HepG2 (cell line): ENCODE data around the gene HCAR1. TPM values are rescaled to one million over a fixed set of nuclear protein-coding genes. Genes with fewer than 3 reads are reported as not detected.

Source experiments
- AHDC1 ChIP-seq: sonication (generic); formaldehyde crosslinking; IDR thresholded peaks from 2 replicates; pipeline ENCODE4 v1.5.1; 2020; ENCODE audit warnings: mild to moderate bottlenecking, missing genetic modification reagents, borderline replicate concordance
- BCLAF1 ChIP-seq: fragments of 450-650 bp; IDR thresholded peaks from 2 replicates; pipeline ENCODE4 v1.6.1; 2017; ENCODE audit warnings: mild to moderate bottlenecking
- CENPT ChIP-seq: sonication (generic); formaldehyde crosslinking; IDR thresholded peaks from 2 replicates; pipeline ENCODE4 v1.8.0; 2022; ENCODE audit warnings: low read depth, mild to moderate bottlenecking, moderate library complexity, missing genetic modification reagents
- E2F1 ChIP-seq: sonication (generic); formaldehyde crosslinking; IDR thresholded peaks from 2 replicates; pipeline ENCODE4 v1.5.0; 2020; ENCODE audit warnings: missing genetic modification reagents
- GPBP1L1 ChIP-seq: sonication (generic); formaldehyde crosslinking; IDR thresholded peaks from 2 replicates; pipeline ENCODE4 v1.5.0; 2020; ENCODE audit warnings: mild to moderate bottlenecking, missing genetic modification reagents
- HNRNPLL ChIP-seq: fragments of 200-400 bp; formaldehyde crosslinking; IDR thresholded peaks from 2 replicates; pipeline ENCODE4 v1.6.1; 2017; ENCODE audit warnings: mild to moderate bottlenecking, low read depth, low read length; ENCODE audit not compliant: poor library complexity, severe bottlenecking
- ISL2 ChIP-seq: sonication (generic); formaldehyde crosslinking; IDR thresholded peaks from 2 replicates; pipeline ENCODE4 v1.5.0; 2020; ENCODE audit warnings: missing genetic modification reagents
- KDM3A ChIP-seq: IDR thresholded peaks from 2 replicates; pipeline ENCODE4 v1.6.1; 2018; ENCODE audit warnings: low read depth, missing compliant biosample characterization
- MTF1 ChIP-seq: sonication (generic); formaldehyde crosslinking; IDR thresholded peaks from 2 replicates; pipeline ENCODE4 v1.5.0; 2020; ENCODE audit warnings: missing genetic modification reagents
- NRL ChIP-seq: sonication (generic); formaldehyde crosslinking; IDR thresholded peaks from 2 replicates; pipeline ENCODE4 v1.5.0; 2020; ENCODE audit warnings: missing genetic modification reagents, mild to moderate bottlenecking, moderate library complexity, borderline replicate concordance
- ONECUT2 ChIP-seq: sonication (generic); formaldehyde crosslinking; IDR thresholded peaks from 2 replicates; pipeline ENCODE4 v1.4.0; 2020; ENCODE audit warnings: missing genetic modification reagents
- PHF8 ChIP-seq: sonication (generic); formaldehyde crosslinking; IDR thresholded peaks from 2 replicates; pipeline ENCODE4 v1.5.0; 2020; ENCODE audit warnings: missing genetic modification reagents
- SP140L ChIP-seq: sonication (generic); formaldehyde crosslinking; IDR thresholded peaks from 2 replicates; pipeline ENCODE4 v1.4.0; 2020; ENCODE audit warnings: missing genetic modification reagents, borderline replicate concordance
- SPEN ChIP-seq: sonication (generic); formaldehyde crosslinking; IDR thresholded peaks from 2 replicates; pipeline ENCODE4 v1.5.1; 2020; ENCODE audit warnings: low read depth, mild to moderate bottlenecking, missing genetic modification reagents
- ZNF274 ChIP-seq: sonication (generic); formaldehyde crosslinking; IDR thresholded peaks from 2 replicates; pipeline ENCODE4 v1.5.1; 2020; ENCODE audit warnings: mild to moderate bottlenecking, missing genetic modification reagents
- ZNF546 ChIP-seq: sonication (generic); formaldehyde crosslinking; conservative IDR thresholded peaks from 2 replicates; pipeline ENCODE4 v1.8.1; 2023; ENCODE audit warnings: mild to moderate bottlenecking, missing genetic modification reagents
- ZNF775 ChIP-seq: sonication (generic); formaldehyde crosslinking; IDR thresholded peaks from 2 replicates; pipeline ENCODE4 v1.4.0; 2020; ENCODE audit warnings: missing genetic modification reagents, mild to moderate bottlenecking, moderate library complexity, borderline replicate concordance
- ZNF777 ChIP-seq: sonication (generic); formaldehyde crosslinking; IDR thresholded peaks from 2 replicates; pipeline ENCODE4 v1.4.0; 2020; ENCODE audit warnings: missing genetic modification reagents
- ZNF792 ChIP-seq: IDR thresholded peaks from 2 replicates; pipeline ENCODE4 v1.6.1; 2016
- polyA plus RNA-seq, 8 experiments: library from polyadenylated mRNA; depleted of rRNA in 3 of 8; stranded (reverse) in 7 of 8; unstranded in 1 of 8; fragments of >200 nt; fragmentation: Illumina TruSeq in 4 of 8; extraction: Trizol in 4 of 8; gene quantifications; 2 replicates each; pipeline versions ENCODE4 v1.2.1 to v1.2.3, GENCODE V29; 2011 to 2016; ENCODE audit warnings: low read depth in 4 of 8, missing spikeins in 1 of 8, mixed read lengths in 1 of 8; ENCODE audit not compliant: insufficient read depth in 1 of 8
- total RNA-seq, 5 experiments: library from RNA; depleted of rRNA; stranded (reverse); fragments of >200 nt; fragmentation: Illumina TruSeq; extraction: Trizol; gene quantifications; 2 replicates each; pipeline ENCODE4 v1.2.3, GENCODE V29; 2016; ENCODE audit warnings: low read depth in 1 of 5

Gene HCAR1
- total and polyA plus RNA-seq, 2 of the 13 experiments (the other 11 are each of a cell fraction or from before 2014, with no cell fraction given), result 0.53 to 4.4 TPM

- no peak for TF ChIP-seq CENPT (CRISPR knock-in tag)
- TF ChIP-seq ZNF792 (CRISPR knock-in tag), result no peak
- TF ChIP-seq HNRNPLL, result peak; percentile 97
- peak; percentile 77 for TF ChIP-seq E2F1 (CRISPR knock-in tag)
- no peak for TF ChIP-seq GPBP1L1 (CRISPR knock-in tag)
- no peak for TF ChIP-seq AHDC1 (CRISPR knock-in tag)
- TF ChIP-seq SP140L, result no peak
- TF ChIP-seq BCLAF1, result no peak
- peak; percentile 99 for TF ChIP-seq PHF8 (CRISPR knock-in tag)
- 0 out of 2 replicates have a peak, but pooled peaks have one; percentile 64 for TF ChIP-seq MTF1 (CRISPR knock-in tag)
- TF ChIP-seq ZNF775 (CRISPR knock-in tag), result no peak
- TF ChIP-seq NRL (CRISPR knock-in tag), result peak; percentile 65; the same call in 1 of the 2 replicates
- no peak for TF ChIP-seq ONECUT2
- TF ChIP-seq SPEN (CRISPR knock-in tag), result peak; percentile 99
- peak; percentile 46; the same call in 1 of the 2 replicates for TF ChIP-seq ZNF777 (CRISPR knock-in tag)
- peak; percentile 88 for TF ChIP-seq ZNF546 (CRISPR knock-in tag)
- peak; percentile 83 for TF ChIP-seq ISL2 (CRISPR knock-in tag)
- TF ChIP-seq KDM3A (CRISPR knock-in tag), result peak; percentile 93; the same call in 1 of the 2 replicates
- peak; percentile 86 for TF ChIP-seq ZNF274 (CRISPR knock-in tag)
Measured at GRCh38 chr12:122752464-122753318, 22.0 kb upstream of the HCAR1 start, which contains the start of gene DENR (continued).
